Neural cell (in vitro differentiated cells): Measurements from ENCODE around the gene MAP3K7.

Experiments used
- CTCF ChIP-seq: fragments of 450-650 bp; IDR thresholded peaks from 2 replicates; pipeline ENCODE4 v1.5.1; 2014; ENCODE audit warnings: antibody characterized with exemption, mild to moderate bottlenecking, moderate library complexity; ENCODE audit not compliant: poor library complexity, severe bottlenecking
- EZH2 ChIP-seq: fragments of 200-600, 300-800 bp; shearing (Covaris generic), sonication (generic); IDR thresholded peaks from 2 replicates; pipeline ENCODE4 v1.6.1; 2014; ENCODE audit warnings: antibody characterized with exemption, low read length, borderline replicate concordance, mild to moderate bottlenecking; ENCODE audit not compliant: insufficient read depth, poor library complexity, severe bottlenecking
- POLR2AphosphoS5 ChIP-seq: IDR thresholded peaks from 2 replicates; pipeline ENCODE4 v1.6.1; 2012
- RAD21 ChIP-seq: fragments of 450-650 bp; conservative IDR thresholded peaks from 2 replicates; pipeline ENCODE4 v1.6.1; 2014; ENCODE audit warnings: antibody characterized with exemption, mild to moderate bottlenecking, moderate library complexity
- REST ChIP-seq: IDR thresholded peaks from 2 replicates; pipeline ENCODE4 v1.6.1; 2012; ENCODE audit warnings: borderline replicate concordance
- TAF1 ChIP-seq: IDR thresholded peaks from 2 replicates; pipeline ENCODE4 v1.6.1; 2012; ENCODE audit warnings: low read depth

- TF ChIP-seq CTCF, result no peak
- TF ChIP-seq TAF1, result no peak
- no peak for TF ChIP-seq POLR2AphosphoS5
- TF ChIP-seq RAD21, result no peak
- TF ChIP-seq REST, result no peak
- TF ChIP-seq EZH2, result no peak
Observed at GRCh38 chr6:90569223-90569622, 17.6 kb downstream of the MAP3K7 start.
